Testis (tissue), 2 donors: ENCODE measurements around the gene PLA2G2D.

Experiments used
- POLR2A ChIP-seq: fragments of 450-650 bp; IDR thresholded peaks from one replicate; pipeline ENCODE4 v1.6.1; 2017; ENCODE audit warnings: antibody characterized with exemption, mild to moderate bottlenecking, moderate library complexity
- TF ChIP-seq, protein P1 (sequence below), 3 experiments: fragments of 450-650 bp in 2 of 3; fragments of 200-600 bp in 1 of 3; sonication (generic) in 1 of 3; IDR thresholded peaks; one replicate each; pipeline ENCODE4 v1.5.1; 2016 to 2019; ENCODE audit warnings: antibody characterized with exemption in 3 of 3, mild to moderate bottlenecking in 2 of 3, moderate library complexity in 1 of 3

DNA sequence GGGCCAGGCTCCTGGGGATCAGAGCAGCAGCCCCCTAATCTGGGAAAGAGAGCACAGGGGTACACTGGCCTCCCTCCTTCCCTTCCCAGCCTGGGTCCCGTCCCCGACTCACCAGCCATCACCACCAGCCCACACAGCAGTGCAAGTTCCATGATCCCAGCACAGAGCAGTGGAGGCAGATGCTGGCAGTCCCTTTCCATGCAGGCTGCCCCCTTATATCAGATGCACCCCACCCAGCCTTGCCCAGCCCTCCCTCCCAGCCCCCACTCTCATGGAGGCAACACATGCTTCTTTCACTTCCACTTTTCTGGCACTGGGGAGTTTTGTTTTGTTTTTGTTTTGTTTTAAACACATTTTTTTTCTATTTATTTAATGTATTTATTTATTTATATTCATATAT lies at the start of gene PLA2G2D:
- TF ChIP-seq POLR2A: no peak
- TF ChIP-seq, protein P1, sequence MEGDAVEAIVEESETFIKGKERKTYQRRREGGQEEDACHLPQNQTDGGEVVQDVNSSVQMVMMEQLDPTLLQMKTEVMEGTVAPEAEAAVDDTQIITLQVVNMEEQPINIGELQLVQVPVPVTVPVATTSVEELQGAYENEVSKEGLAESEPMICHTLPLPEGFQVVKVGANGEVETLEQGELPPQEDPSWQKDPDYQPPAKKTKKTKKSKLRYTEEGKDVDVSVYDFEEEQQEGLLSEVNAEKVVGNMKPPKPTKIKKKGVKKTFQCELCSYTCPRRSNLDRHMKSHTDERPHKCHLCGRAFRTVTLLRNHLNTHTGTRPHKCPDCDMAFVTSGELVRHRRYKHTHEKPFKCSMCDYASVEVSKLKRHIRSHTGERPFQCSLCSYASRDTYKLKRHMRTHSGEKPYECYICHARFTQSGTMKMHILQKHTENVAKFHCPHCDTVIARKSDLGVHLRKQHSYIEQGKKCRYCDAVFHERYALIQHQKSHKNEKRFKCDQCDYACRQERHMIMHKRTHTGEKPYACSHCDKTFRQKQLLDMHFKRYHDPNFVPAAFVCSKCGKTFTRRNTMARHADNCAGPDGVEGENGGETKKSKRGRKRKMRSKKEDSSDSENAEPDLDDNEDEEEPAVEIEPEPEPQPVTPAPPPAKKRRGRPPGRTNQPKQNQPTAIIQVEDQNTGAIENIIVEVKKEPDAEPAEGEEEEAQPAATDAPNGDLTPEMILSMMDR (IDR thresholded peaks at IDR 0.05): no peak
